BE2C (cell line): ENCODE data around the gene THSD7B.

Experiments used
- DNase-seq: peaks from one replicate; pipeline ENCODE4 v3.0.0-alpha.2; 2020
- H3K27me3 ChIP-seq: fragments of 250-450 bp; sonication (Bioruptor Pico); 2 replicates; pipeline ENCODE4 v1.5.1; 2020; ENCODE audit warnings: mild to moderate bottlenecking
- H3K36me3 ChIP-seq: fragments of 250-450 bp; sonication (Bioruptor Pico); 2 replicates; pipeline ENCODE4 v1.5.1; 2020; ENCODE audit warnings: mild to moderate bottlenecking
- H3K4me1 ChIP-seq: fragments of 250-450 bp; sonication (Bioruptor Pico); 2 replicates; pipeline ENCODE4 v1.5.1; 2020
- H3K4me3 ChIP-seq: 2 replicates; pipeline ENCODE4 v1.5.1; 2011; ENCODE audit warnings: low read depth, low read length
- H3K9me3 ChIP-seq: fragments of 250-450 bp; sonication (Bioruptor Pico); 2 replicates; pipeline ENCODE4 v1.5.1; 2020
- TF ChIP-seq, protein P1 (sequence below): IDR thresholded peaks from 2 replicates; pipeline ENCODE4 v1.5.1; 2012; ENCODE audit warnings: mild to moderate bottlenecking, low read depth, low read length

Gene THSD7B

DNA sequence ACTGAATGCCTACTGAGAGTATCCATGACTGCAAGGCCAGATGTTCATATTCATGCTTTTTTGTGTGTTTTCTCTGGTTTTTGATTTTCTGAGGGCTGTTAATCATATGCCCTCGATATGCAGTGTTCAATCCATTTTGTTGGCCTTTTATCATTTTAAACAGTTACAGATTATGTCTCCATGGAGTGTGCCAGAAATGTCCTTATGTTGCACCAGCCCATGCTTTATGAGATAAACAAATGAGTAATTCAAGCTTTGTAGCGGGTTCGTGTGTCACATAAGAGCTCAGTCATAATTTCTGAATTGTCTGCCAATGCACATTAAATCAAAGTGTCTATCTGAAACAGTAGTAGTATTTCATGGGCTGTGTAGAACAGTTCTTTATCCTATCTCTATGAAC is 583.0 kb downstream of the THSD7B start:
- TF ChIP-seq, protein P1, sequence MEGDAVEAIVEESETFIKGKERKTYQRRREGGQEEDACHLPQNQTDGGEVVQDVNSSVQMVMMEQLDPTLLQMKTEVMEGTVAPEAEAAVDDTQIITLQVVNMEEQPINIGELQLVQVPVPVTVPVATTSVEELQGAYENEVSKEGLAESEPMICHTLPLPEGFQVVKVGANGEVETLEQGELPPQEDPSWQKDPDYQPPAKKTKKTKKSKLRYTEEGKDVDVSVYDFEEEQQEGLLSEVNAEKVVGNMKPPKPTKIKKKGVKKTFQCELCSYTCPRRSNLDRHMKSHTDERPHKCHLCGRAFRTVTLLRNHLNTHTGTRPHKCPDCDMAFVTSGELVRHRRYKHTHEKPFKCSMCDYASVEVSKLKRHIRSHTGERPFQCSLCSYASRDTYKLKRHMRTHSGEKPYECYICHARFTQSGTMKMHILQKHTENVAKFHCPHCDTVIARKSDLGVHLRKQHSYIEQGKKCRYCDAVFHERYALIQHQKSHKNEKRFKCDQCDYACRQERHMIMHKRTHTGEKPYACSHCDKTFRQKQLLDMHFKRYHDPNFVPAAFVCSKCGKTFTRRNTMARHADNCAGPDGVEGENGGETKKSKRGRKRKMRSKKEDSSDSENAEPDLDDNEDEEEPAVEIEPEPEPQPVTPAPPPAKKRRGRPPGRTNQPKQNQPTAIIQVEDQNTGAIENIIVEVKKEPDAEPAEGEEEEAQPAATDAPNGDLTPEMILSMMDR: no peak
- no peaks in the 10 kb centered on the region for H3K36me3 ChIP-seq
- no peaks in the 10 kb centered on the region for H3K27me3 ChIP-seq
- no peak for DNase-seq
- H3K4me1 ChIP-seq: no peaks in the 10 kb centered on the region
- H3K4me3 ChIP-seq: no peak overlapping the region
- H3K9me3 ChIP-seq: no peaks in the 10 kb centered on the region

DNA sequence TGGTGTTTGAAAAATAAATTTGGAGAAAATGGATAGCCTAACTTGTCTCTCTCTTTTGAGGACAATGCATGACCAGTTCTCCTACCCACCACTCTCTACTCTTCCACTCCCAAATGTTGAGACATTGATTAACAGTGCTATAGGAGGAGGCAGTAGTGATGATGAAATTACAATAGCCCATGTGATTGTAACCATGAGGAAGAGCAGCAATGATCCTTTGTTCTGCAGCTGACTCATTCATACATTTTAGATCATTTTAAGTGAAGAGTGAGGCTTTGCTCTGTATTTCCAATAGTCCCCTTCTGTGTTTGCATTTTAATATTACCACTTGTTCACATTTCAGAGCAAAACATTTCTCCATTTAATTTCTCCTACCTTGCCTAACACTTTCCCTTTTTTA is 592.3 kb downstream of the THSD7B start:
- Histone ChIP-seq H3K36me3 (no peaks in the 10 kb centered on the region), H3K4me1 (no peaks in the 10 kb centered on the region), H3K27me3 (no peaks in the 10 kb centered on the region), H3K9me3 (no peaks in the 10 kb centered on the region), H3K4me3 (no peak overlapping the region)
- DNase-seq: no peak
- TF ChIP-seq, protein P1: no peak

DNA sequence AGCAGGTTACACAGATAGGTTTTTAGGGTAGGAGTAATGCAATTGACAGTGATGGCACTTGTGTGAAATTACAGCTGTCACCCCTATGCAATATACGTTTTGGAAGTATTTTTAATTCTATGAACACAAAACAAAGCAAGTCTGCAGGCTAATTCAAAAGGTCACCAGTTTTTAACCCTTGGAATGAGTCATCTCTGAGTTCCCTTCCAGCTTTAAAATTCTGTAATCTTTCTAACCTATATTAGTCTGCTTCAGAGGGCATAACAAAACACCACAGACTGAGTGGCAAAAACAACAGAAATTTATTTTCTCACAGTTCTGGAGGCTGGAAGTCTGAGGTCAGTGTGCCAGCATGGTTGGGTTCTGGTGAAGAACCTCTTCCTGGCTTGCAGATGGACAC is 602.0 kb downstream of the THSD7B start:
- Histone ChIP-seq H3K9me3 (no peaks in the 10 kb centered on the region), H3K4me3 (no peak overlapping the region), H3K4me1 (no peaks in the 10 kb centered on the region), H3K27me3 (no peaks in the 10 kb centered on the region), H3K36me3 (no peaks in the 10 kb centered on the region)
- TF ChIP-seq, protein P1: no peak
- no peak for DNase-seq

DNA sequence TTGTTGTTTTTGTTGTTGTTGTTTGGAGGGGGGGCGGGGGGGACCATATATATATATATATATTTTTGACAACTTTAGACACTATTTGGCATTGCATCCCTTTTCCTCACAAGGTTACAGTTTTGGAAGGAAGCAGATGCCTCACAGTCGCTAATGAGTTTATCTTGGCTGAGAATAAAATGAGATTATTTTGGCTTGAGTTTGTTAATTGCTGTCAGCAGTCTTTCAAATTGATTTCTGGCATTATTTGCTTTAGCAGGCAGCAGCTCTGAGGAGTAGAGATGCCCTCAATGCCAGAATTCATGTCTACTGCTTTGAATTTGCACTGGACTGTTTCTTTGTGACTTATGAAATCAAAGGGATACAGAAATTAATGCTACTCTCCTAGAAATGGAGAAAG is 603.8 kb downstream of the THSD7B start:
- Histone ChIP-seq H3K36me3 (no peaks in the 10 kb centered on the region), H3K9me3 (no peaks in the 10 kb centered on the region), H3K27me3 (no peaks in the 10 kb centered on the region), H3K4me3 (no peak overlapping the region), H3K4me1 (no peaks in the 10 kb centered on the region)
- DNase-seq: no peak
- TF ChIP-seq, protein P1: no peak

DNA sequence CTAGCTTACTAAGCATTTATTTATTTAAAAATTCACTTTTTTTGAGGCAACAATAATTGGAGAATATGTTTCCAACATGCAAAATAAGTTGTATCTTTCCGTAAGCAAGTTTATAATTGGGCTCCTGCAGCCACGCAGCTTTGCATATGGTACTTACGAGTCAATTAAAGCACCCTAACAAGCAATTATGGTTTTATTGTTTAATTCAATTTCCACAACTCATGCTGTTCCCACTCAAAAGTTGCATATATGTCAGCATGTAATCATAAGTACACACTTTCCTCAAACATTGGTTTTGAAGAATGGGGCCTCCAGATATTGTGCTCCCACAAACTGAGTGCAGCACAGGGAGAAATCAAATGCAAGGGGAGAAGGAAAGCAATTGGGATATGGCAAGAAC is 613.8 kb downstream of the THSD7B start:
- TF ChIP-seq, protein P1: no peak
- Histone ChIP-seq H3K27me3 (no peaks in the 10 kb centered on the region), H3K4me1 (no peaks in the 10 kb centered on the region), H3K9me3 (no peaks in the 10 kb centered on the region), H3K36me3 (no peaks in the 10 kb centered on the region), H3K4me3 (no peak overlapping the region)
- DNase-seq: no peak

DNA sequence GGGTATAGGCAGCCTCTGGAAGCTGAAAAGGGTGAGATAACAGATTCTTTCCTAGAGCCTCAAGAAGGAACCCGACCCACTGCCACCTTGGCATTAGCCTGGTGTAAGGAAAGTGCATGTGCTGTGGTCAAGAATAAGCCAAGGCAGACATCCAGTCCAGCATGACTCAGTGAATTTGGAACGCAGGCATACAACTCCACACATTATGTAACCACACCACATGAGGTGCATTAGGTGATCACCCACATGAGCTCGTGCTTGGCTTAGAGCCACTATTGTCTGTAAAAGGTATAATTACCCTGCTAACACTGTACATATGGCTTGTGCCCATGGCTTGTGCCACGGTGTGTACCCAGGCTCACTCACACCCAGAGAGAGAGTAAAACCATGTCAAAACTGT is 615.3 kb downstream of the THSD7B start:
- Histone ChIP-seq H3K4me1 (no peaks in the 10 kb centered on the region), H3K9me3 (no peaks in the 10 kb centered on the region), H3K36me3 (no peaks in the 10 kb centered on the region), H3K27me3 (no peaks in the 10 kb centered on the region), H3K4me3 (no peak overlapping the region)
- TF ChIP-seq, protein P1: no peak
- no peak for DNase-seq
